Breast epithelium (tissue), 4 donors: Measurements from ENCODE around the gene FGF4. TPM values are rescaled to one million over a fixed set of nuclear protein-coding genes. Genes with fewer than 3 reads are reported as not detected.

Experiments used
- DNase-seq, 2 donors: peaks; one replicate each; pipeline ENCODE4 v3.0.0-alpha.2; 2019; ENCODE audit warnings: low spot score in 2 of 2
- H3K27ac ChIP-seq, 2 donors: fragments of 200-600 bp; sonication (generic) in 1 of 2; one replicate each; pipeline ENCODE4 v1.5.1; 2016 to 2019; ENCODE audit warnings: mild to moderate bottlenecking in 1 of 2
- H3K27me3 ChIP-seq, 2 donors: fragments of 200-600 bp; sonication (generic) in 1 of 2; one replicate each; pipeline versions ENCODE4 v1.5.1 to v1.6.0; 2017 to 2019; ENCODE audit warnings: control low read depth in 1 of 2, mild to moderate bottlenecking in 1 of 2
- H3K36me3 ChIP-seq: fragments of 200-600 bp; one replicate; pipeline ENCODE4 v1.5.1; 2019
- H3K4me1 ChIP-seq, 2 donors: fragments of 200-600 bp; sonication (generic); one replicate each; pipeline ENCODE4 v1.5.1; 2016 to 2019; ENCODE audit warnings: control low read depth in 1 of 2
- H3K4me3 ChIP-seq, 3 donors: fragments of 200-600 bp; sonication (generic); 1 replicate in 2 of 3; 2 replicates in 1 of 3; pipeline ENCODE4 v1.5.1; 2016 to 2019; ENCODE audit warnings: mild to moderate bottlenecking in 3 of 3, moderate library complexity in 2 of 3
- H3K9me3 ChIP-seq, 2 donors: fragments of 200-600 bp; sonication (generic) in 1 of 2; one replicate each; pipeline ENCODE4 v1.5.1; 2016 to 2019; ENCODE audit warnings: control low read depth in 1 of 2
- POLR2A ChIP-seq: fragments of 450-650 bp; IDR thresholded peaks from one replicate; pipeline ENCODE4 v1.6.1; 2016; ENCODE audit warnings: antibody characterized with exemption, mild to moderate bottlenecking, moderate library complexity
- POLR2AphosphoS5 ChIP-seq, 3 donors: sonication (generic); formaldehyde crosslinking; IDR thresholded peaks; one replicate each; pipeline ENCODE4 v1.6.1; 2017; ENCODE audit warnings: antibody characterized with exemption in 3 of 3
- intact Hi-C: fragments of 100-400 bp; cut with DNase I; formaldehyde crosslinking; loops from one replicate; pipeline ENCODE4 v1.15.1; 2023; ENCODE audit warnings: low total_unique reads
- total RNA-seq, 3 donors: library from RNA; depleted of rRNA; stranded (reverse); fragments of >200 nt; gene quantifications; one replicate each; pipeline ENCODE4 v1.1.0, GENCODE V29; 2016
- TF ChIP-seq, protein P1 (sequence below), 3 donors: fragments of 450-650 bp; IDR thresholded peaks; one replicate each; pipeline ENCODE4 v1.5.1; 2016 to 2017; ENCODE audit warnings: antibody characterized with exemption in 3 of 3, mild to moderate bottlenecking in 3 of 3, moderate library complexity in 3 of 3

Gene FGF4
- total RNA-seq, 3 donors from 2014 or later, result not detected

DNA sequence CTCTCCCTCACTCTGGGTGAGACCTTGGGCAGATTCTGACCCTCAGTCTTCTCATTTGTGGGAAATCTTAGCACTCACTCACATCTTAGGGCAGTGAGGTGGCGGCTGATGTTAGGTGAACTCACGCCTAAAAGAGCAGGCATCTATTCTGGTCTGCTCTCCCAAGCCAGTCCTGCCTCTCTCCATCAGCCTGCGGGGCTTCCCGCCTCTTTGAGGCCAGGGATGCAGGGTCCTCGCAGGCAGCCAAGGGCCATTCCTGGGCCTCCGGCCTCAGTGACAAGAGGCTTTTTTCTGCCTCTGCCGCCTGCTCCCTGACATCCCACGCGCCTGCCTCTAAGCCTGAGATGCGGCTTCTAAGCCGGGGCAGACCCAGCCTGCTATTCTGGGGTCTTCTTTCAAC lies 13.8 kb upstream of the FGF4 start:
- intact Hi-C loops, result no loop called here
- Histone ChIP-seq H3K27ac (no peak overlapping the region), H3K27me3 (no peaks in the 10 kb centered on the region), H3K36me3 (no peaks in the 10 kb centered on the region), H3K4me3 (no peak overlapping the region), H3K9me3 (no peaks in the 10 kb centered on the region), H3K4me1 (no peaks in the 10 kb centered on the region)
- TF ChIP-seq, protein P1, sequence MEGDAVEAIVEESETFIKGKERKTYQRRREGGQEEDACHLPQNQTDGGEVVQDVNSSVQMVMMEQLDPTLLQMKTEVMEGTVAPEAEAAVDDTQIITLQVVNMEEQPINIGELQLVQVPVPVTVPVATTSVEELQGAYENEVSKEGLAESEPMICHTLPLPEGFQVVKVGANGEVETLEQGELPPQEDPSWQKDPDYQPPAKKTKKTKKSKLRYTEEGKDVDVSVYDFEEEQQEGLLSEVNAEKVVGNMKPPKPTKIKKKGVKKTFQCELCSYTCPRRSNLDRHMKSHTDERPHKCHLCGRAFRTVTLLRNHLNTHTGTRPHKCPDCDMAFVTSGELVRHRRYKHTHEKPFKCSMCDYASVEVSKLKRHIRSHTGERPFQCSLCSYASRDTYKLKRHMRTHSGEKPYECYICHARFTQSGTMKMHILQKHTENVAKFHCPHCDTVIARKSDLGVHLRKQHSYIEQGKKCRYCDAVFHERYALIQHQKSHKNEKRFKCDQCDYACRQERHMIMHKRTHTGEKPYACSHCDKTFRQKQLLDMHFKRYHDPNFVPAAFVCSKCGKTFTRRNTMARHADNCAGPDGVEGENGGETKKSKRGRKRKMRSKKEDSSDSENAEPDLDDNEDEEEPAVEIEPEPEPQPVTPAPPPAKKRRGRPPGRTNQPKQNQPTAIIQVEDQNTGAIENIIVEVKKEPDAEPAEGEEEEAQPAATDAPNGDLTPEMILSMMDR (IDR thresholded peaks at IDR 0.05), result no peak
- TF ChIP-seq POLR2A (no peak), POLR2AphosphoS5 (IDR thresholded peaks at IDR 0.05) (no peak)
- no peak for DNase-seq

DNA sequence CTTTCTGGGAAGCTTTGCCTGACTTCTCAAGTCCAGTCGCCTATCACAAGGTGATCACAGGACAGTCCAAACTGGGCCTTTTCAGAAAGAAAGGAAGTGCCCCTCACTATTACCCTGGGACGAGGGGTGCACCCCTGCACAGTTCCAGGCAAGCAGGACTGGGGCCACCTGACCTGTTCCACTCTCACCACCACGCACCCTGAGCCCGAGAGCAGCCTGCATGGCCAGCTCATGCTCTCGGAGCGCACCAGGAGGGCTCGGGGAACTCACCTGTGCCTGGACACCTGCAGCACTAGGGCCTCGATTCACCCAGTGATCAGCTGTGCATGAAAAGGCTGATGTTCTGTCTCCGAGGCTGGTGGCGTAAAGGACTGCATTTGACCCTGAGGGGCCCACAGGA lies 12.8 kb upstream of the FGF4 start:
- H3K27ac ChIP-seq, result no peak overlapping the region
- H3K4me1 ChIP-seq, result no peaks in the 10 kb centered on the region
- no peaks in the 10 kb centered on the region for H3K9me3 ChIP-seq
- TF ChIP-seq POLR2A (no peak), POLR2AphosphoS5 (IDR thresholded peaks at IDR 0.05) (no peak)
- TF ChIP-seq, protein P1 (IDR thresholded peaks at IDR 0.05), result no peak
- no peaks in the 10 kb centered on the region for H3K27me3 ChIP-seq
- H3K4me3 ChIP-seq, result no peak overlapping the region
- DNase-seq, result no peak
- H3K36me3 ChIP-seq, result no peaks in the 10 kb centered on the region
- intact Hi-C loops, result no loop called here

DNA sequence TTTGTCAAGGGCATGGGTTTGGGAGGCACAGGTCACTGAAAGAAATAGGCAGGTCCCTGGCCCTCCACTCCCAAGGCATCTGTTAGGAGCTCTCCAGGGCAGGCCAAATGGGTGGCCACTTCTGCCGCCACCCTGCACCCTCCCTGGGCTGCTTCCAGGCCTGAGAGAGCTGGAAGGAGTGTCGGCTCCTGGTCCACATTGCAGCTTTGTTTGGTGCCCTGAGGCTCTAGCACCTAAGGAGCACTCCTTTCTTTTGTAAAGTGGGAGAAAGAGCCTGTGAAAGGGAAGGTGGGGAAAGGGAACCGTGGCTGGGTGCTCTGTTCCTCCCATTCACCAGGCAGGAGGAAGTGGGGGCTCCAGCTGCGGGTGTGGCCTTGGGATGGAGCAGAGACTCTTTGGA lies 12.3 kb upstream of the FGF4 start:
- TF ChIP-seq POLR2A (no peak), POLR2AphosphoS5 (IDR thresholded peaks at IDR 0.05) (no peak)
- TF ChIP-seq, protein P1 (IDR thresholded peaks at IDR 0.05), result no peak
- H3K36me3 ChIP-seq, result no peaks in the 10 kb centered on the region
- no peak overlapping the region for H3K4me3 ChIP-seq
- intact Hi-C loops, result no loop called here
- H3K27me3 ChIP-seq, result no peaks in the 10 kb centered on the region
- H3K9me3 ChIP-seq, result no peaks in the 10 kb centered on the region
- no peaks in the 10 kb centered on the region for H3K4me1 ChIP-seq
- no peak for DNase-seq
- no peak overlapping the region for H3K27ac ChIP-seq

DNA sequence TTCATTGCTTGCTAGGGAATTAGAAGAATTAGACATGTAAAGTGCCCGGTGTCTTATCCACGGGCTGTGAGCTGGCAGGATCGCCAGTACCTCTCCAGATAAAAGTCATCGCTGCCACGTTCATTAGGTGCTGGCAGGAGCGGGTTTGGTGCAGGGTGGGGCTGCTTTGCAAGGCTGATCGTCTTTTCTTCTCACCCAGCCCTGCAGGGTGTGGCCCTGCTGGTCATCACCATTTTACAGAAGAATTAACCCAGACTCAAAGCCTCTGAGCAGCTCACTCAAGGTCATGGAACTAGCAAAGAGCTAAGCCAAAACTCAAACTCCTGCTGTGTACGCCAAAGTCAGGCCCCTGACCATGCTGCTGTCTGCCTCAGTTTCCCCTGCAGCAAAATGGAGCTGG lies 6.1 kb upstream of the FGF4 start:
- intact Hi-C loops, result no loop called here
- Histone ChIP-seq H3K27ac (no peak overlapping the region), H3K4me3 (no peak overlapping the region), H3K27me3 (peaks cover 0 to 15% of the 10 kb centered on the region in 2 donors), H3K36me3 (no peaks in the 10 kb centered on the region), H3K9me3 (no peaks in the 10 kb centered on the region), H3K4me1 (no peaks in the 10 kb centered on the region)
- DNase-seq, result no peak
- TF ChIP-seq POLR2AphosphoS5 (IDR thresholded peaks at IDR 0.05), result no peak
- no peak for TF ChIP-seq POLR2A
- TF ChIP-seq, protein P1 (IDR thresholded peaks at IDR 0.05), result no peak

DNA sequence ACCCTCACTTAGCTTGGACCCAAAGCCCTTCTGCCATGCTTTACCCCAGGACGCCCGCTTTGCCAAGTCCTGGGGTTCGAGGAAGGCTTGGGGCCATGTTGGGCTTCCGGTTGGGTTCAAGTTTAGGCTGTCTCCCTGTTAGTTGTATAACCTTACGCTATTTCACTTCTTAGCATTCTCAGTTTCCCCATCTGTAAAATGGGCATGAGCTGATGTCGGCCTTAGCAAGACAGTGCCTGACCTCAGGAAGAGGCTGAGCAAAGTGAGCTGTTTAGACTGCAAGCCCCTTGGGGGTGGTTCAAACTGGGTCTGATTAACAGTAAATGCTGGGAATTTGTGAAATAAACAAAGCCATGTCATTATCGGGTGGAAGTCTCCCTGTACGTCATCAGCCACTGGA lies 3.2 kb upstream of the FGF4 start:
- no peak overlapping the region for H3K27ac ChIP-seq
- TF ChIP-seq, protein P1 (IDR thresholded peaks at IDR 0.05), result no peak
- no peak for TF ChIP-seq POLR2AphosphoS5 (IDR thresholded peaks at IDR 0.05)
- TF ChIP-seq POLR2A, result no peak
- no peaks in the 10 kb centered on the region for H3K4me1 ChIP-seq
- no peak overlapping the region for H3K4me3 ChIP-seq
- DNase-seq, result no peak
- no peaks in the 10 kb centered on the region for H3K36me3 ChIP-seq
- H3K27me3 ChIP-seq, result peaks cover 5 to 43% of the 10 kb centered on the region in 2 donors
- H3K9me3 ChIP-seq, result no peaks in the 10 kb centered on the region
- intact Hi-C loops, result no loop called here
